NOMO-1 treated with dmso at 0.1 percent for 144 hours (cell line): ENCODE data around the gene ANKZF1.

ENCODE experiments used
- DNase-seq: peaks from one replicate; lab custom pipeline; 2025; ENCODE audit not compliant: unreplicated experiment; lab: John Stamatoyannopoulos, UW

The ANKZF1 gene

DNA sequence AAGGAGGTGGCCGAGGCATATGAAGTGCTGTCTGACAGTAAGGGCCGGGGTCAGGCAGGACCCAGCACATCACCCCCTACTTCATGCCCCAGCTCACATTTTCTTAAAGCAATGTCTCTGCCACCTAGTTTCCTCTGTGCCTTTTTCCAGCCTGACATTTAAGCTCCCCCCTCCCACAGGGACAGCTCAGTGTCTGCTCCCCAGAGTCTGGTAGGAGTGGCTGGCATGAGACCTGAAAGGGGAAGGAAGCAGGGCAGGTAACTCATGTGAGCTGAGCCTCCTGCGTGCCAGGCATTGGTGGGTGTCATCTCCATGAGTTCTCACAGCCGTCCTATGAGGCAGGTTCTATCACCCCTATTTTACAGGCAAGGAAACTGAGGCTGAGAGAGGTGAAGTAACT is 51.0 kb downstream of the ANKZF1 start:
- DNase-seq: no peak

DNA sequence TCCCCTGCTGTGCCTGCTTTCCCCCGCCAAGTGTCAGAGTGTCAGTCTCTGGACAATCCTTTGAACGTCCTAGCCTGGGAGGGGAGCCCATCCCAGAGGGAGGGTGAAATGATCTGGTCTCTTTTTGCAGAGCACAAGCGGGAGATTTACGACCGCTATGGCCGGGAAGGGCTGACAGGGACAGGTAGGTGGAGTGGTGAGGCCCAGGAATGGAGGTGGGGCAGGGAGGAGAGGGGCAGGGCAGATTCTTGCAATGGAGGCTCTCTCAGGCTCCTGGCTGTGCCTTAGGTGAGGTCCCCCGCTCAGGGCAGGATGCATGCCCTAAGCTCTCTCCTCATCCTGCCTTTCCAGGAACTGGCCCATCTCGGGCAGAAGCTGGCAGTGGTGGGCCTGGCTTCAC is 52.0 kb downstream of the ANKZF1 start:
- DNase-seq: no peak

DNA sequence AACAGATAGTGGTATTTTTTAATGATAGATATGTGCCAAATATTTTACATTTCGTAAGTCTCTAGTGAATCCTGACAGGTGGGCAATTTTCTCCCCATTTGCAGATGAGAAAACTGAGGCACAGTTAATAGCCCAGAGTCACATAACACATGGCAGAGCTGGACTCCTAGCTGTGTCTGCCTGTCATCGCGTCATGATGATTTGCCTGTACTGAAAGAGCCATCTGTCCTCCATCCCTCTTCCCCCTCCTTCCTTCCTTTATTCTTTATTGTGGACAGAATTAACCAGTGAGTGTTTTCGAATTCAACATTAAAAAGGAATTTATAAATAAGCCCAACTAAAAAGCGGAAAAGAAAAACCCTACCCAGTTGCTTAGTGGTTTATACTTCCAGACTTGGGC is 52.8 kb downstream of the ANKZF1 start:
- no peak for DNase-seq

DNA sequence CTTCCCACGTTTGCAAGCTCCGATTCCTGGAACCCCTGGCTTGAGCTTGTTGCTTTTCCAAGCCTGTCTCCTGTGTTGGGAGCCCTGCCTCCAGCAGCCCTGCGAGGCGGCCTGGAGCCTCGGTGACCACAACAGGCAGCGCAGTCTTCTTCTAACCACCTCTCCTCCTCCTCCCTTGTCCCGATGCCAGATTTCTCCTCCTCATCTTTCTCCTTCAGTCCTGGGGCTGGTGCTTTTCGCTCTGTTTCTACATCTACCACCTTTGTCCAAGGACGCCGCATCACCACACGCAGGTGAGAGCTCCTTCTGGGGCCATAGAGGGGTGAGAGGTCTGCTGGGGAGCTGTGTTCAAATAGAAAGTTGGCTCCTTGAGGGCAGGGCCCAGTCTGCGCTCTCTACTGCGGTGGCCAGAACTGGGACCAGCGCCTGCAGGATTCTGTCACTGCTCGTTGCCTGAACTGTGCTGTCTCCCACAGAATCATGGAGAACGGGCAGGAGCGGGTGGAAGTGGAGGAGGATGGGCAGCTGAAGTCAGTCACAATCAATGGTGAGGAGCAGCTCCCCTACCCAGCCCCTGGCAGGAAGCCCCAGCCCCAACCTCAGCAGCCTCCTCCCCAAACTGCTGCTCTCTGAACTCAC is 53.5 kb downstream of the ANKZF1 start:
- no peak for DNase-seq

DNA sequence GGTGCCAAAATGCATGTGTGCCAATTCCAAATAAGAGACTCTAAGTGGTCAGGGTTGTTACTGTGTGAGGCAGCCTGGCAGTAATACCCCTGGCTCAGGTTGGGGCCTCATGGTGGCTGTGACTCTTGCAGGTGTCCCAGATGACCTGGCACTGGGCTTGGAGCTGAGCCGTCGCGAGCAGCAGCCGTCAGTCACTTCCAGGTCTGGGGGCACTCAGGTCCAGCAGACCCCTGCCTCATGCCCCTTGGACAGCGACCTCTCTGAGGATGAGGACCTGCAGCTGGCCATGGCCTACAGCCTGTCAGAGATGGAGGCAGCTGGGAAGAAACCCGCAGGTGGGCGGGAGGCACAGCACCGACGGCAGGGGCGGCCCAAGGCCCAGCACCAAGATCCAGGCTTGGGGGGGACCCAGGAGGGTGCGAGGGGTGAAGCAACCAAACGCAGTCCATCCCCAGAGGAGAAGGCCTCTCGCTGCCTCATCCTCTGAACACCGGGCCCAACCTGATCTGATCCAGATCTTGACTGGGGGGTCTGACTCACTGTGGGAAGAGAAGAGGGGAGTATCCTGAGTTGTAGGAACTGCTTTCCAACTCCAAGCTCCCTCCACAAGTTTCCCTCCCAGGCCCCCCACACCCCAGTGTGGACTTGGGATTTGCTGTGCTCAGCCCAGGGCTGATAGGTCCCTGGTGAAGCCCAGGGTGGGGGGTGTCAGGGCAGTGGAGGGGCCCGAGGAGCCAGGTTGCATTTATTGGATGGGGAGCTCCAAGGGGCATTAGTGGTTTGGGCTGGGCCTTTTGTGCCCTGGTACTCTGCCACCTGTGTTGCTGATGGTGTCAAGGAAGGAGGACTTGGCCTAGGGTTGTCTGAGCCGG is 55.1 kb downstream of the ANKZF1 start:
- DNase-seq: no peak

DNA sequence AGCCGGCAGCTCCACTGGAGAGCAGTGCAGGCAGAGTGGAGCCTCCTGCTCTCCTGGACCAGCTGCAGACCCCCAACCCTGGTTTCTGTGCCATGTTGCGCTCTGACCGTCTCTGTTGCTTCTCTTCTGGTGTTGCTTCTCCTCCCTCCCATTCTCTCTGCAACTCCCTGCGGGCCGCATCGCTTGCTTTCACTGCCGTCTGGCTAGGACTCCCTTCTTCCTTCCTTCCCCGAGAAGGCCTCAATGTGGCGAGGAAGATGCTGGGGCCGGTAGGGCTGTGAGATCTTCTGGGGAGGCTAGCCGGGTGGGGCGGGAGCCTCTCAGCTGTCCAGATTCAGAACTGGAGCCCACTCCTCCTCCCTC is 55.7 kb downstream of the ANKZF1 start:
- DNase-seq: no peak

DNA sequence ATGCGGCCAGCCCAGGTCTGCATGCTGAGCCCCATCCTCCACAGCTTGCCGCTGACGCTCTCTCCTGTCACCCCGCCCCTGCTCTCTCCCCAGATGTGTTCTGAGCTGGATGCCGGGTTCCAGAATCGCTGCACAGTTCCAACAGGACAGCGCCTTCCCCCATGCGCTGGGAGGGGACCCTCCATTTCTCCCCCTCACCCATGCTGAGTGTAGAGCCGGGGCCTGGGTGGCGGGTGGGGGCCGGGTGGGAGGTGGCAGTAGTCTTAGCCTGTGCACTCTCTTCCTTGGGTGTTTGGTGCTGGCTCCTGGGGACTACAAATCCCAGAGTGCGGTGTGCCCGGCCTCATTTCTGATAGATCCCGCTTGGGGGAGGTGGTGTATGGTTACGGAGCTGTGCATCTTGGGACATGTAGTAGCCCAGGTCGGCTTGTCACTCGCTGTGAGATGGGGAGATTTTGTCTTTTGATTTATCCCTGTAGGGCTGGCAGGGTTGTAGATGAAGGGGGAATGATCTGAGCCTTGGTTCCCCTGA is 56.4 kb downstream of the ANKZF1 start:
- no peak for DNase-seq
